Measurements from ENCODE around the gene ALDH1L1.

Gene ALDH1L1

DNA sequence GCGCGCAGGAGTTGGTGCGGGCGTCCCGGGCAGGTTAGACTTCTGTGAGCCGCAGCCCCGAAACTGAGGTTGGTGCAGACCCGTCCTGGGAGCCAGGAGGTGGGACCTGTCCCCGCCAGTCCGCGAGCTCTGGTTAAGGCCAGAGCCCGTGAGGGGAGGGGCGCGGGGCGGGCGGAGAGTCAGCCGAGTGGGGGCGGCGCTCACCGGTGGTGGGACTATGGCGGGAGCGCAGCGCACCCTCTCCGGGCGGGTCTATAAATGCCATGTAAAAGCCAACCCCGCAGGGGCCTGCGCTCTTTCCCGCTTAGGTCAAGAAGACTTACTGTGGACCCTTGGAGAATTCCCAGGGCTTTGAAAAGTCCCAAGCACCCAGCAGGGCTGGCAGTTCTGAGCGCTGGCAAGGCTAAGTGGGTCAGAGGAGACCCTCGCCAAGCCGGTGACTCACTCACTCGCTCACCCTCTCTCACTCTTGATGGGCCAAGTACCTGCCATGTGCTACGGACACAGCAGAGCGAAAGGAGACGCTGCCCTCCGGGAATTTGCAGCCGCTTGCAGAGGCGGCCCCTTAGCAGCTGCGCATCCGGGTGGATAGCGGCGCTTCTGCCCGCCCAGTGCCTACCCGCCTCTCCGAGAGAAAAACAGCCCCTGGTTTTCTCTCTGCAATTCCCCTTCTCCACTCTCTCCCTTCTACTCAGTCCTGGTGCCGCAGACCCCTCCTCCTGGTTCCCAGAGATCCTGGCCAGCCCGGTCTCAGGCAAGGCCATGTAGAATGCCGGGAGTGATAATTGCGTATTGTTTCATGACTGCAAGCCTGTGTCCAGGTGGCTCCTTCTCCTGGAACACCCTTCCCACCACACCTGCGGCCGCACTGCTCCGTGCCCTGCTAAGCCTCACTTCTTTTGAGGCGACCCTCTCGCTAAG lies at the start of gene ALDH1L1:
Gene ALDH1L1 (minus strand): TSS at position 110 of the 921 bp plus-strand sequence. CDS start 19,607 bp downstream, outside the sequence.
- no peak for DNase-seq

DNA sequence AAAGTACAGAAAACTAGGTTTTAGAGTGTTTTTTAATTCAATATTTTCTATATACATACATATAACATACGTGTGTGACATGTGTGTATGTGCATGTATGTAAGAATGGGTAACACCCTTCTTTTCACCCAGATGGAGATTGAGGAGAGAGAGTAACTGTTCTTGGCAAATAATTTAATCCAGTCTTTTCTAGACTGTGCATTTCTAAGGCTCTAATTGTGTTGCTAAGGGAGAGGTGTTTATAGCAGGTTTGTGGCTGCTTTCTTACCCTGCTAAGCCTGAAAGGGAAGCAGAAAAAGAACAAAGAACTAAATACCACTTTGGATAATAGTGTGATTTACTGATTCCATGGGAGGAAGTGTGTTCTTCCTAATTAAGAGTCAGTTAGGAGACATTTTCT lies 46.0 kb upstream of the ALDH1L1 start:
- DNase-seq, result no peak

- DNase-seq, result no peak
Measured at GRCh38 chr3:126216416-126216815, 36.0 kb upstream of the ALDH1L1 start.

GRCh38 chr3:126213379-126214028 lies 33.1 kb upstream of the ALDH1L1 start:
- DNase-seq, result no peak

DNA sequence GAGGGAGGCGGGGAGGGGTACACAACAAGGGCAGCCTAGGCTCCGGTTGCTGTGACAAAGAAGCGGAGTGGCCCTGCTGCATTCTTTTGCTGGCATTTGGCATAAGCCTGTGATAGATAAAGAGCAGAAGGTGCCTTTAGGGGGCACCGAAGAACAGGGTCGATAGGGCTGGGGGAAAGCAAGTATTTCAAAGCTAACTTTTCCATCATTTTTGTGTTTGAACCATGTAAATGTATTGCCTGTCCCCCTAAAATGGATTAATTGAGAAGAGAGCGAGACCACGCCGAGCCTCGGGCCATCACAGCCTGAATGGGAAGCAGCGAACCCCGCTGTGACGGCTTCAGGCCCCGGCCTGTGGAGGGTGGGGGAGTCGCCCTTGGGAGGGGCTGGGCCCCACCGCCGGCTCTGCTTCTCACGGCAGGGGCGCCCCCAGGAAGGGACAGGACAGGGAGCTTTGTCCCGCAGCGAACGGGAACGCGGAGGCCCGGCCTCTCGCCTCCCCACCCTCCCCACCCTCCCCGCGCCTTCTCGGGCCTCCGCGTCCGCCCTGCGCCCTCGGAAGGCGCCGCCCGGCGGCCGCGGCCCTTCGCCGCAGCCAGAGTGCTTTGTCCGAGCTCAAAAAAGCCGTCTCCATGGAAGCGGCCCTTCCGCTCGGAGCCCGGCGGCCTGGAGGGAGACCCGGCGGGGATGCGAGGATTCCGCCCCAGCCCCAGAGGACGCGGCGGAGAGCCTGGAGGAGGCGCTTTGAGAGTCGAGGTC lies 32.4 kb upstream of the ALDH1L1 start:
- no peak for DNase-seq

GRCh38 chr3:126212250-126212619 lies 31.8 kb upstream of the ALDH1L1 start:
- DNase-seq, result no peak

DNA sequence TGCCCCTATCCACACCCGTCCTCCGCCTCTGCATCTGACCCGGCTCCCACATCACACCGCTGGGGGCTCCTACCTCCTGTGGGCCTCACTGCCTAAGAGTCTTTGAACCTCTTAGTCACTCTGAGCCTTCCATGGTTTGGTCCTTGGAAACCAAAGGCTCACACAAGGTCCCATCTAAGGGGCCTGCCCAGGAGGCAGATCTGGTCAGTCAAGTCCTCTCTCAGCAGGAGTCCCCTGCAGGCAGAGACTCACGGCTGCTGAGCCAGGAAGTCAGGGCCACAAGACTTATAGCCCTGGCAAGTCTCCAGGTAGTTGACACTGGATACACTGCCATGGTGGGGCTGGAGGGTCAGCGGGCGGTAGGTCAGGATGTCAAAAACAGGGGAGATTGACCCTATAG lies 31.2 kb upstream of the ALDH1L1 start:
- DNase-seq, result no peak

- DNase-seq, result no peak
Measured at GRCh38 chr3:126210606-126211005, 30.2 kb upstream of the ALDH1L1 start.

- no peak for DNase-seq
Measured at GRCh38 chr3:126209741-126210140, 29.4 kb upstream of the ALDH1L1 start.

GRCh38 chr3:126208606-126209256 lies 28.3 kb upstream of the ALDH1L1 start:
- no peak for DNase-seq

DNA sequence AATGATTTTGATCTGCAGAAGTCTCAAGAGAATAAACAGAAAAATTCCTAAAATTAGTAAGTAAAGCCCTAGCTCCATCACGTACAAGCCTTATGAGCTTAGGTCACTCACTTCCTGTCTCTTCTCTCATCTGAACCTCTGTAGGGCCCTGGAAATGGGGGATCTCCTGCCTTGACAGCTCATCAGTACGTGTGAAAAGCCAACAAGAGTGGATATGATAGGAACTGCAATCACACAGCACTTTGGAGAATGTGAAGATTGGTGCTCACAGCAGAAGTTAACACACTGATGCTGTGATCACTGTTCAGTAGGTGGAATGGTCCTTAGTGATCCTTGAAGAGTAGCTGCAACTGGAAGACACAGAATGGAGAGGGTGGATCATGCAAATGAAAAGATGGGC lies 27.8 kb upstream of the ALDH1L1 start:
- no peak for DNase-seq

- DNase-seq, result no peak
Measured at GRCh38 chr3:126207166-126207565, 26.8 kb upstream of the ALDH1L1 start.

GRCh38 chr3:126205717-126206655 lies 25.6 kb upstream of the ALDH1L1 start:
- no peak for DNase-seq

DNA sequence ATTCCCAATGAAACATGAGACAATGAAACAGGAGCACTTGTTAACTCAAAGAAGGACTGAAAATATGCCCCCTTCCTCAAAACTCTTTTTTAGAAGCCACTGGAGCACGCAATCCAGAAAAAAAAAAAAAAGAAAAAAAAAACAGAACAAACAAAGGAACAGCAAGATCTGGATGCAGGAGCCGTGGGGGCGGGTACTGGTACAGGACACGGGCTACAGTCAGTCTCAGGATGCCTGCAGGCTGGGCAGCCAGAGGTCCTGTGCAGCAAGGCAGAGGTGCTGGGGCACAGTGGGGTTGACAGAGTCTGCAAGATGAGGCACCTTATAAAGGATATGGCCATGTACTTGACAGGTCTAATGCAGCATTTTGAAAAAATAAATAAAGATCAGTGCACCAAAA lies 22.3 kb upstream of the ALDH1L1 start:
- DNase-seq, result no peak

DNA sequence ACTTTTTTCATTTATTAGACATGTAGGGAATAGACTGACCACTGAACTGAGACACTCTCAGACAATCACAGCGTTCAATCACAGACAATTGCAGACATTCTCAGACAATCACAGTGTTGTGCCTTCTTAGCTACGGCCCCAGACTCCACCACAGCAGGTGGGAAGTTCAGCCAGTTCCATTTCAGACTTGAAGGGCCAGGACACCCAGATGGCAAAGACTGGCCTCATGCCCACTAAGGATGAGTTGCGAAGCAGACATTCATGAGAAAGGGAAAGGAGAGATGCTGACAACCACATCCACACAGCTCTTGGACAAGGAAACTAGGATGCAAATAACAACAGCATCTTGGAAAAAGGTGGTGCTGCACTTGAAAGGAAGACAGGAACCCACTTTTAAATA lies 21.9 kb upstream of the ALDH1L1 start:
- DNase-seq, result no peak

GRCh38 chr3:126201168-126201567 lies 20.8 kb upstream of the ALDH1L1 start:
- no peak for DNase-seq

DNA sequence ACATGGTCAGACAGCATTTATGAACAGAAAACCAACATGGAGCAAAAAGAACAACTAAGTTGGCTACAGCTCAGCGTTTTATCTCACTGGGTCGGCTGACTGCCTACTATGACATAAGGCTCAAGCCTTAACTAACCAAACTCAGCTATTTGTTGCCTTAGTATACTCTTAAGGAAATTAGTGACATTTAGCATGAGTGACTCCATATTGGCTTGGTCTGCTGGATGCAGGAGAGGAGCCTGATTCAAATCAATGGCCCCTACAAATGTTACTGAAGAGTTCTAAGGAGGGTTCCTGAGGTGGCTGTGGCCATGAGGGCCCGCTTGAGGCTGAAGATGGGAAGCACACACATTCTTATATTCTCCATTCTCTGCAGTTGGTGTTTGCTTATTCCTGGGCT lies 20.1 kb upstream of the ALDH1L1 start:
- DNase-seq, result no peak

- no peak for DNase-seq
Measured at GRCh38 chr3:126199256-126199655, 18.9 kb upstream of the ALDH1L1 start.

- DNase-seq, result peak in 1 of 4 experiments; percentile 8
Measured at GRCh38 chr3:126197854-126198584, 17.6 kb upstream of the ALDH1L1 start.

- no peak for DNase-seq
Measured at GRCh38 chr3:126197343-126197742, 17.0 kb upstream of the ALDH1L1 start.

DNA sequence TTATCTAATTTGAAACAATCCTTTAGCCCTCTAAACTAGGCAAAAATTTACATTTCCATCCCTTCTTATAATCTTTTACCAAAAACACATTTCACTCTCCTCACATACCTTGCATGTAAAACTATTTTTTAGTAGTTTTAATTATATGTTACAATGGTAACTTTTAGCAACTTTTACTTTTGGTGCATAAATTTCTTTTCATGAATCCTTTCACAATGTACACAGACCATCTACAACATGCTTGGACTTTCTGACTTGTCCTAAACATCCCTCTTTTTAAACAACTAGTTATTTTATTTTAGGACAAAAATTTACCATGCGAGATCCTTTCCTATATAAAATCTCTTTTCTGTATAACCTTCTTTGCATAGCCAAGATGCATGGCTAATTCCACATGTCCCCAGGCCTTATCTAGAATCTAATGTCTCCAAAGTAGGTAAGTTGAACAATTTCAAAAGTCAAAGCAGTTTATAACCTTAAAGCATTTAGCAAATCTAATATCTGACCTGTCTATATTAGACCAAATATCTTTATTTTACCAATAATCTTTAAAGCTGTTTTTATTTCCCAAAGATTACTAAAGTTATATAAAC lies 14.4 kb upstream of the ALDH1L1 start:
- no peak for DNase-seq

Measured in activated naive CD4-positive, alpha-beta T cell (primary cell).